ENCODE results near the gene PIP5K1C.
"Not testable (repeated sequence)": the region's sequence is repeated elsewhere in the genome, so short reads cannot be mapped to it uniquely, and the experiment has no call there.

PIP5K1C gene

DNA sequence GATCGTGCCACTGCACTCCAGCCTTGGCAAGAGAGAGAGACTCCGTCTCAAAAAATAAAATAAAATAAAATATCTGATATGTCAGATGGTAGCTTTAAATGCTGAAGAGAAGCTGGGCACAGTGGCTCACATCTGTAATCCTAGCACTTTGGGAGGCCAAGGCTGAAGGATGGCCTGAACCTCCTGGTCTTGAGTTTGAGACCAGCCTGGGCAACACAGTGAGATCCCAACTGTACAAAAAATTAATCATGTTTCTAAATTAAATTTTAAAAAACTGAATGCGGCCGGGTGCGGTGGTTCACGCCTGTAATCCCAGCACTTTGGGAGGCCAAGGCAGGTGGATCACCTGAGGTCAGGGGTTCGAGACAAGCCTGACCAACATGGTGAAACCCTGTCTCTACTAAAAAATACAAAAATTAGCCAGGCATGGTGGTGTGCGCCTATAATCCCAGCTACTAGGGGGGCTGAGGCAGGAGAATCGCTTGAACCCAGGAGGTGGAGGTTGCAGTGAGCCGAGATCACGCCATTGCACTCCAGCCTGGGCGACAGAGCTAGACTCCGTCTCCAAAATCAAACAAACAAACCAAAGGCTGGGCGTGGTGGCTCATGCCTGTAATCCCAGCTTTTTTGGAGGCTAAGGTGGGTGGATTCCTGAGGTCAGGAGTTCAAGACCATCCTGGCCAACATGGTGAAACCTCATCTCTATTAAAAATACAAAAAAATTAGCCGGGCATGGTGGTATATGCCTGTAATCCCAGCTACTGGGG, 116.0 kb downstream of the PIP5K1C start:
- not testable (repeated sequence) for DNase-seq

DNA sequence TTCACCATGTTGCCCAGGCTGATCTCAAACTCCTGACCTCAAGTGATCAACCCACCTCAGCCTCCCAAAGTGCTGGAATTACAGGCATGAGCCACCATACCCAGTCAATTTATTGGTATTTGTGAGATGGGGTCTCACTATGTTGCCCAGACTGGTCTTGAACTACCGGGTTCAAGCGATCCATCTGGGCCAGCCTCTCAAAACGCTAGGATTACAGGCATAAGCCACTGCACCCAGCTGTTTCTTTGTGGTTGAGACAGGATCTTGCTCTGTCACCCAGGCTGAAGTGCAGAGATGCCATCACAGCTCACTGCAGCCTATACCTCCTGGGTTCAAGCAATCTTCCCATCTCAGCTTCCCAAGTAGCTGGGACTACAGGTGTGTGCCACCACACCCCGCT, 118.5 kb downstream of the PIP5K1C start:
- not testable (repeated sequence) for DNase-seq
